Measurements from ENCODE around the gene GRIA1.

Gene GRIA1

GRCh38 chr5:153552886-153553285, 62.4 kb downstream of the GRIA1 start:
- no peak for DNase-seq

DNA sequence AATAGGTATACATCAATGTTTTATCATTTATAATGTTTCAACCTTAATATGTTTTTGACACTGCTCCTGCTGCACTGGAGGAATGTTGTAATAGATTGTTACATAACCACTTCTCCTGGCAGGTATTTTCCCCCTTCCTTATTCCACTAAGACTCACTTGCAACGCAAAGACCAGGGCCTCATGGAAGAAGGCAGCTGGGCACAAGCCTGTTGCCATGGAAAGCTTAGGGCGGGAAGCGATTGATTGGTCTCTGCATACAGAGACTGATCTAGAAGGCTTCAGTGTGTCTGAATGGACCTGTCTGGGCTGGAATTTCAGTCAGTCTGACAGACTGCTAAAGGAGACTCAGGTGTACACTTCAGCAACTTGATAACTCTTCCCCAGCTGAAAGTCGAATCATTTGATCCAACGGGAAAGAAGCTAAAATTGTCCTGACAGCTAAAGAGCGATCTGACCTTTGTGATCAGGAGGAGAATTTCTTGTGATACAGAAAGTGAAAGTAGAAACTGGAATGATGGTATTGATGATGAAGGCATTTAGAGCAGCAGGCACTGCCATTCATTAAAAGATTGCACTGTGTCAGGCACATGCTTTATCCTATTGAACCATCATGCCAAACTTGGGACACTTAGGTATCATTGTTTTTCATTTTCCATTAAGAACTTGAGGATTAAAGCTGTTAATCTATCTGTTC, 65.1 kb downstream of the GRIA1 start:
- DNase-seq = no peak

- DNase-seq = no peak
Observed at GRCh38 chr5:153558957-153559356, 68.5 kb downstream of the GRIA1 start.

DNA sequence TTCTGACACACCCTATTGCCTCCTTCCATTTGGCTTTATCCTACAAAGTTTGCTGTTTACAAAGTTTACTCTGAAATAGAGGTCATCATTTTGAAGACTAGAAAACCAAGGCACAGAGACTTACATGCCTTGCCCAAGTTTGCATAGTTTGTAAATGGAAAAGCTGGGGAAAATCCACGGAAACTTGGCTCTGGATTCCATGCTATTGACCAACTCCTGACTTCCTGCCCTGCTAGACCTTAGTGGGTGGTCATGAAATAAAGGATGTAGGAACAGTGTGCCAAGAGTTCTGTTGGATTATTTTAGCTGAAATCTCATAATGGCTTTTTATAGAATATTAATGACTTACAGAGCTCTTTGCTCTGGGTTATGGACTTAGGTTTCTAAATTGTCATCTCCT, 69.5 kb downstream of the GRIA1 start:
- DNase-seq = no peak

GRCh38 chr5:153562189-153562588, 71.7 kb downstream of the GRIA1 start:
- no peak for DNase-seq

GRCh38 chr5:153565822-153566221, 75.4 kb downstream of the GRIA1 start:
- DNase-seq = no peak

- DNase-seq = no peak
Observed at GRCh38 chr5:153569036-153569435, 78.6 kb downstream of the GRIA1 start.

- DNase-seq = no peak
Observed at GRCh38 chr5:153571162-153571561, 80.7 kb downstream of the GRIA1 start.

GRCh38 chr5:153572411-153573145, 82.1 kb downstream of the GRIA1 start:
- DNase-seq = no peak

- DNase-seq = no peak
Observed at GRCh38 chr5:153573326-153574033, 83.0 kb downstream of the GRIA1 start.

DNA sequence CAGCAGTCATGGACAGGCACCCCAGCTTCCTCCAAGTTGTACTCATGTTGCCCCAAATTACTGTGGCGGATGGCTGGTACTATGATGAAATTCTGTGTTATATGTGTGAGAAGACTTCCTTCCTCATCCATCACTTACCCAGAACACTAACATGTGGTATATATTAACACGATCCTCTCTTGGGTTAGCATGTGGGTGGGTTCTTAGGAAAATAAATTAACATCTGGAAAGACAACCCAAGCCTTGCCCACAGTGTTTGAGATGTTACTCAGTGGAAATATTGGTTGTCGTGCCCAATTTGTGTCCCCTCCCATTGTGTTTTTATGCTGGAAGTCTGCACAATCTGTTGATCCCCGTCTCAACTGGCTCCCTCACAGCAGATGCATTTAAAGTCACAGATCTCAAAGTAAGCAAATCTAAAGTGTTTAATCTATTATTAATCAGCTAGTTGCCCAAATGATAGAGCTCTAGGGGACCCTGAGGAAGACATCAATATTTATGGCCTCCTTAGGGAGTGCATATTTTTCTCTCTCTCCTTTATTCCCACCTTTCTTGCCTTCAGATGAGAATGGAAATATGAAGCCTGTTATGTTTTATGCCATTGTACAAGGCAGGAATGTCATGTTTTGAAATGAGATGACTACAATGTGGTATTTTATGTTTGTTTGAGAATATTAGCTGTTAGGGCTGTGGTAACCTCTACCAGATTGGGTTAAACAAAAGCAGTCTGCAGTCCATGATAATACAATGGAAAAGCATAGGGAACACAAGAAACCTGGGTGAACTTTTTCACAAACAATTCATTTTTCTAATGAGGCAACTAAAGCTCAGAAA, 93.9 kb downstream of the GRIA1 start:
- no peak for DNase-seq

DNA sequence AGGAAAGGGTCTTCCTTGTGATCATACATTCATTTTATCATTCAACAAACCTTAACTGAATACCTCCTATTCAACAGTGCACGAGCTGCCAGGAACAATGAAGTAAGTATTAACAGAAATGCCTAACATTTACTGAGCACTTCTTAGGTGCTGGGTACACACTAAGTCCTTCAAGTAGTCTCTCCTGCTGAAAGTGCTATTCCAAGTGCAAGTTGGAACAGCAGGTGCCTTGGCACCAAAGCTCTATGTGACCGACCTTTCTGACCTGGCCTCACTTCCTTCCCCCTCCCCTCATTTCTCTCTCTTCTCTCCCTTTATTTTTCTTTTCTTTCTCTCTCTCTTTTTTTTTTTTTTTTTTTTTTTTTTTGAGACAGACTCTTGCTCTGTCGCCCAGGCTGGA, 94.5 kb downstream of the GRIA1 start:
- DNase-seq = no peak

- no peak for DNase-seq
Observed at GRCh38 chr5:153585622-153586277, 95.3 kb downstream of the GRIA1 start.

- no peak for DNase-seq
Observed at GRCh38 chr5:153592081-153592480, 101.6 kb downstream of the GRIA1 start.

GRCh38 chr5:153594785-153595184, 104.3 kb downstream of the GRIA1 start:
- no peak for DNase-seq

DNA sequence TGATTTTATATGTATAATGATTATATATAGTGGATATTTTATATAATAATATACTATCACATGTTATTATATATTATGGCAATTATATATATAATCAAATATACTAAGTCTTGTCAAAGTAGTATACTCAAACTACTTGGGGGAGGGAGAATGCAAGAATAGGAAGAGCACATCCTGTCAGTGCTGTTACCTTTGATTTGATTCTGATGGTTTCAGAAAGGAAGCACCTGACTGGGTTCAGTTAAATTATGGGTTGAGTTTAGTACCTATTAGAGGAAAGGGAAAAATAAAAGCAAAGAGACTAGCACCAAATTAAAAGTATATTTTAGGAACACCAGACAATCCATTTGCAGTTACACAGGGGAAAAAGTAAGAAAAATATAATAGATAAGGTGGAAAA, 107.6 kb downstream of the GRIA1 start:
- no peak for DNase-seq

- no peak for DNase-seq
Observed at GRCh38 chr5:153601377-153601776, 110.9 kb downstream of the GRIA1 start.

DNA sequence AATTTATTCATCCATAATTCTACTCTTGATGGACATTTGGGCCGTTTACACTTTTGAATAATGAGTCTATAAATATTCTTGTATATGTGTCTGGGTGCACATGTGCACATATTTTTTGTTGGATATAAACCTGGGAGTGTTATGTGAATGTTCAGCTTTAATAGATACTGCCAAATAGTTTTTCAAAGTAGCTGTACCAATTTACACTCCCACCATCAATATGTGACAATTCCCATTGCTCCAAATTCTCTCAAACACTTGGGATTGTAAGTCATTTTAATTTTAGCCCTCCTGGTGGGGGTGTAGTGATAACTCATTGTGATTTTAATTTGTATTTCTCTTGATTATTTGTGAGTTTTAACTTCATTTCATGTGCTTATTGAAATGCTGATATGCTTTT, 114.9 kb downstream of the GRIA1 start:
- no peak for DNase-seq

GRCh38 chr5:153610009-153610408, 119.5 kb downstream of the GRIA1 start:
- DNase-seq = no peak

- DNase-seq = no peak
Observed at GRCh38 chr5:153610811-153611210, 120.3 kb downstream of the GRIA1 start.

DNA sequence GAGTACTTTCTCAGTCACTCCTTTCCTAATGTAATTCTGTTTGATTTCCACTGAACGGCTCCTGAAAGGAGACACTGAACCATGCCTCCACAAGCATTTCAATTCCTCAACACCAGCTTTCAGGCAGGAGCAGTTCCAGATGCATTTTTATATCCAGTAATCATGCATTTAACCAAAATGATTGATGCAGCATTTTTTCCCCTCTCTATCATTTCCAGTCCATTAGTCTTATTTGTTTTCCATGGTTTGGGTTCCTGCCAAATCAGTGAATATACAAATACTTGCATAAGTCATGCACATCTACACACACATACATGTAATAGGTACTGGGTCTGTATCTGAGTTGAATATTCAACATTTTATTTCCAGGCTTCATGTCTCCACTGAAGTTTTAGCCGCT, 122.7 kb downstream of the GRIA1 start:
- DNase-seq = no peak

DNA sequence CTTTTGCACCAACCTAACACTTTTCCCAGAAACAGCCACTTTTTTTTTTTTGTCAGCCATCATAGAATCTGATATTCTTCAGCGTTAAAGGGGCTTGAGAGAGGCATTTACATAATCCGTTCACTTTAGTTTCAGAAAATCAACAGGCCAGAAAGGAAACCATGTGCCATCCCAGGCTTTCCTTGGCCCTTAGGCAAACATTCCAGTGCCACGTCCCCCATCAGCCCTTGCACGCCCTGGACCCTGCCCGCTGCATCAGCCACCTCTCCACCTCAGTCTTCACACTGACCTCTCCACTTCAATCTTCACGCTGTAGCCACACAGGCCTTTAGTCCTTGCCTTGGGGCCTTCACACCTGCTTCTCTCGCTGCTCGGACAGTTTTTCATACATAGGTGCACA, 123.2 kb downstream of the GRIA1 start:
- DNase-seq = no peak

DNA sequence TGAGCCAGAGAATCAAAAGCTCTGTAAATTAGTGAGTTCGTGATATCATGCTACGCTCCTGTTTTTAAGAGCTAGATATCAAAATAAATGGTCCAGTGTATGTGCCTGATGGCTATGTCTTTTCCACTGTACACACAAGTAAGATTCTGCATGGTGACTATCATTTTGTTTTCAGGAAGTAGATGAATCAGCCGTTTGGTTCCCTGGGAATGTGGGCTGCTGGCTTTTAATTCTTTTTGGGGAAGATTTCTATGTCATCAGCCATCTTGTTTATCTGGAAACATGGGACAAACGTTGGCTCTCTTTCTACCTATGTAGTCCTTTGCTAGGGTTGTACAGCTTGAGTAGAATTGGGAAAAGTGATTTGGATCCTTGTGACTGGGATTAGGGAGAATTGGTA, 126.7 kb downstream of the GRIA1 start:
- no peak for DNase-seq

Data from CD4-positive, alpha-beta T cell treated with Interleukin-15 for 1 hour (primary cell).